Germinal center (tissue), 1 donor: ENCODE results near the gene COG4.
A peak's percentile ranks its signal among the peaks of the same experiment; 100 is the strongest.
"Not testable (repeated sequence)": the region's sequence is repeated elsewhere in the genome, so short reads cannot be mapped to it uniquely, and the experiment has no call there.

ENCODE experiments used
- DNase-seq: peaks from one replicate; pipeline ENCODE4 v3.0.0; 2012; ENCODE audit warnings: mixed read lengths, low spot score

COG4 gene

GRCh38 chr16:70527315-70527996 lies 4.1 kb upstream of the COG4 start:
- DNase-seq, result no peak

GRCh38 chr16:70526403-70526802 lies 3.0 kb upstream of the COG4 start:
- DNase-seq, result no peak

- not testable (repeated sequence) for DNase-seq
Observed at GRCh38 chr16:70524399-70524825, 1.1 kb upstream of the COG4 start.

- peak; percentile 68 for DNase-seq
Observed at GRCh38 chr16:70523743-70524398, 517 bp upstream of the COG4 start, which contains the start of gene SF3B3. SF3B3 (plus strand) TSS chr16:70523816; CDS start chr16:70526657, 2,841 bp downstream.

GRCh38 chr16:70522216-70523075 lies 908 bp downstream of the COG4 start:
- peak; percentile 22 for DNase-seq

GRCh38 chr16:70520612-70521297 lies 2.6 kb downstream of the COG4 start:
- DNase-seq, result no peak

GRCh38 chr16:70512456-70512855 lies 10.9 kb downstream of the COG4 start:
- no peak for DNase-seq

GRCh38 chr16:70511833-70512232 lies 11.5 kb downstream of the COG4 start:
- no peak for DNase-seq

GRCh38 chr16:70510216-70510615 lies 13.1 kb downstream of the COG4 start:
- DNase-seq, result no peak

- DNase-seq, result peak; percentile 35
Observed at GRCh38 chr16:70508752-70509151, 14.6 kb downstream of the COG4 start.

GRCh38 chr16:70496513-70496912 lies 26.8 kb downstream of the COG4 start:
- DNase-seq, result no peak

- no peak for DNase-seq
Observed at GRCh38 chr16:70495425-70496182, 27.8 kb downstream of the COG4 start.

- DNase-seq, result no peak
Observed at GRCh38 chr16:70494777-70495176, 28.6 kb downstream of the COG4 start.

- DNase-seq, result no peak
Observed at GRCh38 chr16:70494202-70494770, 29.1 kb downstream of the COG4 start.

- no peak for DNase-seq
Observed at GRCh38 chr16:70493802-70494201, 29.6 kb downstream of the COG4 start.

- DNase-seq, result no peak
Observed at GRCh38 chr16:70490261-70490660, 33.1 kb downstream of the COG4 start.

GRCh38 chr16:70484867-70485266 lies 38.5 kb downstream of the COG4 start:
- DNase-seq, result no peak

- no peak for DNase-seq
Observed at GRCh38 chr16:70483426-70483825, 39.9 kb downstream of the COG4 start.

- no peak for DNase-seq
Observed at GRCh38 chr16:70482624-70483023, 40.7 kb downstream of the COG4 start.

- DNase-seq, result no peak
Observed at GRCh38 chr16:70481929-70482536, 41.3 kb downstream of the COG4 start.
